A549 (cell line): ENCODE measurements around the gene MATN3. TPM values are rescaled to one million over a fixed set of nuclear protein-coding genes. Genes with fewer than 3 reads are reported as not detected.

Source experiments
- ATAC-seq, 2 experiments: fragments of 200-7000 bp in 1 of 2; fragments of >200 bp in 1 of 2; cut with Nextera tagmentation in 1 of 2; cut with Tn5 transposase in 1 of 2; 3 replicates each; pipeline versions ENCODE4 v1.8.0 to v1.9.1; 2018 to 2020; ENCODE audit warnings: mild to moderate bottlenecking in 1 of 2, moderate library complexity in 1 of 2
- CTCF ChIA-PET: fragments of 300-600 bp; sonication (Branson Sonifier 250); formaldehyde crosslinking; extraction: SDS; loops from one replicate; lab custom pipeline; 2021; ENCODE audit warnings: antibody characterized with exemption, inconsistent platforms; lab: Yijun Ruan, JAX
- POLR2A ChIA-PET: fragments of 350-600 bp; formaldehyde crosslinking; extraction: SDS; loops from one replicate; lab custom pipeline; 2021; ENCODE audit warnings: antibody characterized with exemption, inconsistent platforms; lab: Yijun Ruan, JAX
- DNase-seq, 2 experiments: peaks; one replicate each; pipeline versions ENCODE4 v3.0.0 to v3.0.0-alpha.2; 2011 to 2016; ENCODE audit warnings: low read depth in 1 of 2, low spot score in 1 of 2
- FAIRE-seq: peaks from 2 replicates; lab custom pipeline; 2011; peaks lifted over from hg19 to GRCh38; lab: Jason Lieb, UNC
- H3K27ac ChIP-seq, 2 experiments: fragments of >200 bp; sonication (Bioruptor Twin); formaldehyde crosslinking; 3 replicates each; pipeline ENCODE4 v1.5.1; 2016 to 2017
- H3K4me1 ChIP-seq: fragments of >200 bp; sonication (Bioruptor Twin); formaldehyde crosslinking; 3 replicates; pipeline ENCODE4 v1.6.1; 2016
- H3K4me2 ChIP-seq: fragments of >200 bp; sonication (Bioruptor Twin); formaldehyde crosslinking; 3 replicates; pipeline ENCODE4 v1.6.1; 2016
- H3K4me3 ChIP-seq: fragments of >200 bp; sonication (Bioruptor Twin); formaldehyde crosslinking; 3 replicates; pipeline ENCODE4 v1.5.1; 2016
- H3K9me3 ChIP-seq: fragments of >200 bp; sonication (Bioruptor Twin); formaldehyde crosslinking; 3 replicates; pipeline ENCODE4 v1.6.1; 2016
- CEBPB ChIP-seq, 2 experiments: fragments of >200 bp in 1 of 2; sonication (Bioruptor Twin) in 1 of 2; formaldehyde crosslinking in 1 of 2; IDR thresholded peaks; 2 replicates each; pipeline ENCODE4 v1.6.1; 2012 to 2016
- CHD2 ChIP-seq: fragments of 150-350 bp; IDR thresholded peaks from 2 replicates; pipeline ENCODE4 v1.6.1; 2014; ENCODE audit warnings: low read length; ENCODE audit not compliant: partially characterized antibody
- CTCF ChIP-seq: fragments of >200 bp; sonication (Bioruptor Twin); formaldehyde crosslinking; IDR thresholded peaks from 3 replicates; pipeline ENCODE4 v1.5.1; 2016
- E2F6 ChIP-seq: IDR thresholded peaks from 2 replicates; pipeline ENCODE4 v1.6.1; 2012; ENCODE audit warnings: low read depth, borderline replicate concordance
- EHMT2 ChIP-seq: fragments of 200-600 bp; sonication (generic); IDR thresholded peaks from 2 replicates; pipeline ENCODE4 v1.6.1; 2016; ENCODE audit warnings: antibody characterized with exemption, low read depth, mild to moderate bottlenecking, moderate library complexity
- FOSB ChIP-seq: fragments of 250-450 bp; sonication (Bioruptor Pico); IDR thresholded peaks from 2 replicates; pipeline ENCODE4 v1.5.0; 2020; ENCODE audit warnings: mild to moderate bottlenecking, moderate library complexity
- HDAC2 ChIP-seq: fragments of 200-600 bp; sonication (generic); IDR thresholded peaks from 2 replicates; pipeline ENCODE4 v1.6.1; 2016
- HOXB13 ChIP-seq: fragments of 250-450 bp; sonication (Bioruptor Pico); IDR thresholded peaks from 2 replicates; pipeline ENCODE4 v1.5.0; 2020; ENCODE audit warnings: low read depth, mild to moderate bottlenecking, moderate library complexity
- JUN ChIP-seq, 2 experiments: fragments of >200 bp; sonication (Bioruptor Twin); formaldehyde crosslinking; IDR thresholded peaks; 2 replicates in 1 of 2; 3 replicates in 1 of 2; pipeline ENCODE4 v1.6.1; 2016 to 2017
- MAX ChIP-seq: IDR thresholded peaks from 2 replicates; pipeline ENCODE4 v1.6.1; 2012
- PHF8 ChIP-seq: fragments of 200-600 bp; sonication (generic); IDR thresholded peaks from 2 replicates; pipeline ENCODE4 v1.6.1; 2016; ENCODE audit warnings: low read depth, mild to moderate bottlenecking, antibody characterized with exemption, moderate library complexity, borderline replicate concordance
- POLR2AphosphoS2 ChIP-seq: conservative IDR thresholded peaks from 2 replicates; pipeline ENCODE4 v1.6.1; 2012; ENCODE audit warnings: low read length, improper control_type of control experiment, inconsistent platforms
- RAD21 ChIP-seq, 2 experiments: fragments of >200 bp in 1 of 2; sonication (Bioruptor Twin) in 1 of 2; formaldehyde crosslinking in 1 of 2; IDR thresholded peaks in 1 of 2; conservative IDR thresholded peaks in 1 of 2; 2 replicates in 1 of 2; 3 replicates in 1 of 2; pipeline ENCODE4 v1.6.1; 2012 to 2018; ENCODE audit warnings: inconsistent platforms in 1 of 2
- RARB ChIP-seq: fragments of 250-450 bp; sonication (Bioruptor Pico); IDR thresholded peaks from 2 replicates; pipeline ENCODE4 v1.8.0; 2021; ENCODE audit warnings: mild to moderate bottlenecking, moderate library complexity
- REST ChIP-seq: fragments of 200-600 bp; sonication (generic); IDR thresholded peaks from 2 replicates; pipeline ENCODE4 v1.6.1; 2016; ENCODE audit warnings: antibody characterized with exemption, mild to moderate bottlenecking, moderate library complexity
- RNF2 ChIP-seq: fragments of 200-600 bp; sonication (generic); IDR thresholded peaks from 2 replicates; pipeline ENCODE4 v1.6.1; 2016; ENCODE audit warnings: low read depth, mild to moderate bottlenecking, antibody characterized with exemption, moderate library complexity, borderline replicate concordance
- TP53 ChIP-seq: fragments of 250-450 bp; sonication (Bioruptor Pico); IDR thresholded peaks from 2 replicates; pipeline ENCODE4 v1.5.0; 2021; ENCODE audit warnings: mild to moderate bottlenecking, moderate library complexity
- ZNF302 ChIP-seq: fragments of 250-450 bp; sonication (Bioruptor Pico); IDR thresholded peaks from 2 replicates; pipeline ENCODE4 v1.9.0; 2021; ENCODE audit warnings: inconsistent platforms, mild to moderate bottlenecking, moderate library complexity
- ZSCAN20 ChIP-seq: fragments of 250-450 bp; sonication (Bioruptor Pico); IDR thresholded peaks from 2 replicates; pipeline ENCODE4 v1.8.0; 2022; ENCODE audit warnings: mild to moderate bottlenecking, moderate library complexity
- whole genome bisulfite sequencing: methylation state at CpG from one replicate; pipeline ENCODE4 v1.1.6; 2017; ENCODE audit errors: missing lambda C conversion rate; 5-methylcytosine and 5-hydroxymethylcytosine counted together
- polyA plus RNA-seq, 4 experiments: library from polyadenylated mRNA; depleted of rRNA in 3 of 4; stranded (reverse); fragments of >200 nt; fragmentation: RNase III in 1 of 4; extraction: RNeasy Plus Mini Kit Qiagen cat#74134 plus additional on column Dnase treatment in 1 of 4; gene quantifications; 2 replicates in 3 of 4; 3 replicates in 1 of 4; pipeline ENCODE4 v1.2.3, GENCODE V29; 2011 to 2017

The MATN3 gene
- polyA plus RNA-seq, 2 of the 4 experiments (the other 2 are of a cell fraction): 14.2 to 16.8 TPM

GRCh38 chr2:20013126-20013849, 820 bp upstream of the MATN3 start:
- H3K4me3 ChIP-seq: peak overlapping the region; percentile 65
- peaks cover 25% of the 10 kb centered on the region; the same call in 2 of the 3 replicates for H3K4me1 ChIP-seq
- no peak for TF ChIP-seq HDAC2
- peaks cover 10% of the 10 kb centered on the region for H3K9me3 ChIP-seq
- H3K4me2 ChIP-seq: peak overlapping the region; percentile 84
- FAIRE-seq: no peak
- CTCF ChIA-PET: interaction anchor here (0.6 to 8.6 kb wide), 18 partner anchors 11 to 492 kb away, joined by 3 to 146 read pairs (median 12); partner anchors contain the start of gene LAPTM4A
- ATAC-seq: 0 out of 6 replicates have a peak, but pooled peaks of 1 of the 2 experiments have one; percentile 6
- H3K27ac ChIP-seq: peak overlapping the region; percentile 84 to 93
- POLR2A ChIA-PET: interaction anchor here (0.5 to 1.9 kb wide), 4 partner anchors 23 to 39 kb away, joined by 3 to 9 read pairs (median 5); partner anchors contain the start of genes LAPTM4A and WDR35
- DNase-seq: no peak
- WGBS: 81% methylated on average over 15 of the region's 15 CpGs

- 85% methylated on average over 4 of the region's 4 CpGs for WGBS
- ChIA-PET CTCF (interaction anchor here (0.6 to 8.6 kb wide), 7 partner anchors 10 to 250 kb away, joined by 3 to 146 read pairs (median 4); no protein-coding TSS in a partner anchor), POLR2A (interaction anchor here (1.9 kb wide), 1 partner anchor 22 kb away, joined by 5 read pairs; the partner anchor contains the start of gene WDR35)
- Histone ChIP-seq H3K4me3 (peak overlapping the region; percentile 65), H3K9me3 (peaks cover 10% of the 10 kb centered on the region), H3K27ac (peak overlapping the region; percentile 84 to 93), H3K4me2 (peak overlapping the region; percentile 84), H3K4me1 (peaks cover 27% of the 10 kb centered on the region; the same call in 2 of the 3 replicates)
- ATAC-seq: peak; percentile 8 to 37; a peak in 4 of 6 replicates
- TF ChIP-seq POLR2AphosphoS2 (no peak), TP53 (CRISPR knock-in tag) (no peak), FOSB (CRISPR knock-in tag) (no peak), MAX (no peak), ZNF302 (CRISPR knock-in tag) (no peak), JUN (IDR thresholded peaks at IDR 0.05) (no peak), E2F6 (no peak), ZSCAN20 (CRISPR knock-in tag) (no peak), HOXB13 (CRISPR knock-in tag) (no peak), CHD2 (no peak), EHMT2 (no peak), CEBPB (IDR thresholded peaks at IDR 0.05) (no peak)
- no peak for DNase-seq
- FAIRE-seq: no peak
Observed at GRCh38 chr2:20012032-20012281, 511 bp downstream of the MATN3 start.

- no peak; a peak in 1 of 6 replicates for ATAC-seq
- peak overlapping the region; percentile 84 for H3K4me2 ChIP-seq
- no peak for FAIRE-seq
- peaks cover 10% of the 10 kb centered on the region for H3K9me3 ChIP-seq
- WGBS: 94% methylated on average over 14 of the region's 14 CpGs
- peak overlapping the region; percentile 84 to 93; a peak in 5 of 6 replicates for H3K27ac ChIP-seq
- peak overlapping the region; percentile 65 for H3K4me3 ChIP-seq
- CTCF ChIA-PET: interaction anchor here (0.6 to 8.6 kb wide), 10 partner anchors 10 to 180 kb away, joined by 3 to 146 read pairs (median 4); no protein-coding TSS in a partner anchor
- H3K4me1 ChIP-seq: peaks cover 27% of the 10 kb centered on the region; the same call in 2 of the 3 replicates
- POLR2A ChIA-PET: interaction anchor here (1.0 to 1.9 kb wide), 2 partner anchors 22 to 40 kb away, joined by 4 to 5 read pairs; partner anchors contain the start of genes LAPTM4A and WDR35
- DNase-seq: no peak
- TF ChIP-seq POLR2AphosphoS2 (no peak), REST (no peak), CTCF (no peak), RAD21 (conservative IDR thresholded peaks at IDR 0.05 in 1 of 2, IDR thresholded peaks at IDR 0.05 in 1 of 2) (no peak), E2F6 (no peak), RARB (CRISPR knock-in tag) (no peak), ZNF302 (CRISPR knock-in tag) (no peak), PHF8 (no peak), RNF2 (no peak)
Observed at GRCh38 chr2:20011276-20012031, 1.0 kb downstream of the MATN3 start.
